NCI-H524 (cell line): Measurements from ENCODE around the gene MYOM3.
A peak's percentile ranks its signal among the peaks of the same experiment; 100 is the strongest.

ENCODE experiments used
- DNase-seq, 2 experiments: peaks; one replicate each; lab custom pipeline; 2025; lab: John Stamatoyannopoulos, UW

Gene MYOM3

DNA sequence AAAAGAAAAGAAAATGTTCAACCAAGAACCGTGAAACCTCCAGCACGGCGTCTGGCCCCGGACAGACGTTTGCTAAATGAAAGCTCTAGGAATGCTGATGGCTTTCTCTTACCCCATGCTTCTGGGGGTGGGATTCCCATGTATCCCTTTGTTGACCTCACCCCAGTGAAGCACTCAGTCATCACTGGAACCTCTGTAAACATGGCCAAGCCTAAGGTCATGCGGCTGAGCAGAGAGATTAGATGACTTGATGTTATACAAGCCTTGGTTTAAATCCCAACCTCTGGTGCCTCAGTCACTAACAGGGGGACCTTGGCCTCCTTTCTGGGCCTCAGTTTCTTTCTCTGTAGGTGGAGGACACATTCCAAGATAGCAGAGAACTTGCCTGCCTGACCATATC lies 2.8 kb upstream of the MYOM3 start:
- no peak for DNase-seq

DNA sequence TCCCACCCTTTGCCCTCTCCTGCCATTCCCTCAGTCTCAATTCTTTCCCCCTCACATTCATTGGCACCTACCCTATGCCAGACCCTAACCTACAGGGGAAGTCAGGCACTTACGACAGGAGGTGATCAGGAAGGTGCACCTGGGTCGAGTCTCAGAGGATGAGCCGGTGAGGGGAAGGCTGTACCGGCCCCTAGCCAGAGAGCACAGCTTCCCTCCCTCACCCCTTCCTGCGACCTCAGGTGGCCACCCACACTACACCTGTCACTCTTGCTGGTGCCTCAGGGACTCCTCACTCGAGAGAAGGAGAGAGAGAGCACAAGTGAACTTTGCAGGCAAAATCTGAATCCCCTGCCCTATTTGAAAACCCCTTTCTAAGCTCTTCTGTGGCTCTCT lies 1.7 kb upstream of the MYOM3 start:
- no peak for DNase-seq

DNA sequence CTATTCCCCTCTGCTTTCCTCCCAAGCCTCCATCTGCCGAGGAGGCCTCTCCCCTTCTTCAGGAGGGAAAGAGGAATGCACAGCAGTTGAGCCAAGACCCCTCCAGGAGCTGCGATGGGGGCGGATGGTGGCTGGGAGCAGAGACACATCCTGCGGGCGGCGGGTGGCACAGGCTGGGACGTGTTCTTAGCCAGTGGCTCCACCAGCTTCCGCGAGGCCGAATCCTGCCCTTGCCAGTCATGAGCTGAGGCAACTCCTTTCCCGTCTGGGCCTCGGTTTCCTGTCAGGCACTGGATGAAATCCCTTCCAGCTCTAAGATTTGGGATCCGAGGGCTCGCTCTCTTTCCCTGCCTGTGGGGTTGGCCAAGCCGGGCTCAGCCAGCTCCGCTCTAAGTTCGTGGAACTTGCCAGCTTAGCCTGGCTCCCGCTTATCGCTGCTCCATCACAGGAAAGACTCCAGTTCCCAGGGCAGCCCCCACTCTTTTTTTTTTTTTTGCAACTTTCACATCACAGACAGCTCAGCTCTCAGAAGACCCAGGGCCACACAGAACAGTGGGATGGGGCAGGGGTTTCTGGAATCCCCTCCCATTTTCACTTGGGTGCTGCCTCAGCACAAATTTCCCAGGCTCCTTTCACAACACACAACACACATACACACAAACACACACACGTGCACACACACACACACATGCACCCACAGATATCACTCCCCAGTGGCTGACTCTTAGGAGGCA lies 506 bp downstream of the MYOM3 start:
- DNase-seq = no peak

- no peak for DNase-seq
Measured at GRCh38 chr1:24110642-24111261, 1.2 kb downstream of the MYOM3 start.

- no peak for DNase-seq
Measured at GRCh38 chr1:24109686-24110475, 2.1 kb downstream of the MYOM3 start.

DNA sequence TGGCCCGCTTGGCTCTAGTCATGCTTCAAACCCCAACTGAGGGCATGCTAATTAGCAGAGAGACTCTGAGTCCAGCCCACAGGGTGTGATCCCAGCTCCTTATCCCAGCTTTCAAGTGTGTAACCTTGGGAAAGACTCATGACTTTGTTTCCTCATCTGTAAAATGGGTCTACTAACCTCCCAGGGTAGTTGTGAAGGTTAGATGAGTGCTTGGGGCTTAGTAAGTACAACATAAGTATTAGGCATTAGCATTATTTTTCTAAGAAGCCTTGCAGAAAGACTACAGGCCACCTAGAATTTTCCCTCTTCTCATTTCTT lies 2.8 kb downstream of the MYOM3 start:
- no peak for DNase-seq

GRCh38 chr1:24108334-24109165 lies 3.4 kb downstream of the MYOM3 start:
- DNase-seq = no peak

GRCh38 chr1:24107462-24108138 lies 4.3 kb downstream of the MYOM3 start:
- DNase-seq = no peak

GRCh38 chr1:24105368-24106160 lies 6.4 kb downstream of the MYOM3 start:
- DNase-seq = no peak

- no peak for DNase-seq
Measured at GRCh38 chr1:24104854-24105253, 7.1 kb downstream of the MYOM3 start.

- no peak for DNase-seq
Measured at GRCh38 chr1:24103879-24104278, 8.1 kb downstream of the MYOM3 start.

DNA sequence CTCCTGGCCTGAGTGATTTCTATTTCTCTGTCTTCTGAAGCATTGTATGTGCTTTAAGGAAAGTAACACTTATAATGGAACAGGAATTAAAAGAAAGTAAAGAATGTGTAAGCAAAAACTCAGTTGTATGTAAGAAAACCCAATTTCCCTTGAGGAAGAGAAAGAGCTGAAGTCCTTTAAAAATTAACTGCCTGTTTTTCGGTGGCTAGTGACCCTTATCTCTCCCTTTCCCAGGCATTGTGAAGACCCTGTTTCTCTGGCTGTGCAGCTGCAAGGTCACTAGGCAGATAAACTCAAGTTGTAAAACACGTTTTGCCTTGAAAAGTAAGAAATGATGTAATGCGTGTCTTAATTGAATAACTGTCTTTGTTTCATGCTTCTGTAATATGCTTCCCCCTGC lies 8.5 kb downstream of the MYOM3 start:
- DNase-seq = no peak

- no peak for DNase-seq
Measured at GRCh38 chr1:24102961-24103360, 9.0 kb downstream of the MYOM3 start.

DNA sequence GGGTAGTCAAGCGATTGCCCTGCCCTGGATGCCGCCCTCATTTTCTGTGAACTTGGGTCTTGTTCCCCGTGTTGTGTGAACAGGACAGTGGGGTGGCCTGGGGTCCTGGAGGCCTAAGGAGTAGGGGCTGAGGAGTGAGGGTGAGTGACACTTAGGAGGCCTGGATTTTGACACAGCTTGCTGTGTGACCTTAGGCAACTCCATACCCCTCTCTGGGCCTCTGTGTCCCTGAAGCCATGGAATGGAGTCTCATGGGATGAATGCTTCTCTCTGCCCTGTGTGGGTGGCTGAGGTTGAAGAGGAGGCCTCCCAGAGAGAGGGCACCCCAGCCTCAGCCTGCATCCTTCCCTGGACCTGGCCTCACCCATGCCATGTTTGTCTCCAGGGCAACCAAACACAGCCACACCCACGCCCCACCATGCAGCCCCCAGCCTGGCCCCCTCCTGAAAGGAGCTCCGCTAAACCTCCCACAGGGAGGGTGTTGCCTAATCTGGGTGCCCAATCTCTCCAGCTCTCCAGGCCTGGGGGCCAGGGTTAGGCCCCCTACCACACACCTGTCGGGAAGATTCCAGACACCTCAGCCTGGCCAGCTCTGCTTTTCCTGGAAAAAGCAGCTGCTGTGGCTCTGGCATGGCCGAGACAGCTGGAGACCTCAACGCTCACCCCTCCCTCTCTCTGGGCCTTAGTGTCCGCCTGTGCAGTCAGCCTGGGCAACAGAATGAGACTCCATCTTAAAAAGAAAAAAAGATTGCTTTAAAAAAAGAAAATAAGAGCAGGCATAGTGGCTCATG lies 9.9 kb downstream of the MYOM3 start:
- DNase-seq = peak in 1 of 2 experiments; percentile 28

DNA sequence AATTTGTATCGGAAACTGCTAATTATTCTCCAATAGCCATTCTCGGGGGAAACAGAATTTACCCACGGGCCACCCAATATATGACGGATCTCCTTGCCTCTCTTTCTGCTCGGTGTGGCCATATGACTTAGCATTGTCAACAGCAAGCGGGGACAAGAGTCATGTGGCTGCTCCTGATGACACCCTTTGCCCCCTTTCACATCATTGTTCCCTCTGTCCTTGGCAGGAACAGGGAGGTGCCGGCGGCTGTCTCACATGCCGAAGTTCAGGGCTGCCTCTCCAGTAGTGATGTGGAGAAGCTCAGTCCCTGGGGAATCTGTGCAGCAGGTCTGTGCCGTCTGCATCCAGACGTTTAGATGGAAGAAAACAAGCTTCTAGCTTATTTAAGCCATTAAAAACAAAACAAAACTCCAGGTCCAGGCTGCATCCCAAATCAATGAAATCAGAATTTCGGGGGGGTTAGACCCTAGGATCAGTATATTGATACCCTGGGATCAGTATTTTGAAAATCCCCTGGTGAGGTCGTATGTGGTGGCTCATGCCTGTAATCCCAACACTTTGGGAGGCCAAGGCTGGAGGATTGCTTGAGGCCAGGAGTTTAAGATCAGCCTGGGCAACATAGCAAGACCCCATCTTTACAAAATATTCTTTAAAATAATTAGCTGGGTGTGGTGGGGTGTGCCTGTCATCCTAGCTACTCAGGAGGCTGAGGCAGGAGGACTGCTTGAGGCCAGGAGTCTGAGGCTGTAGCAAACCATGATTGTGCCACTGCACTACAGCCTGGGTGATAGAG lies 10.8 kb downstream of the MYOM3 start:
- no peak for DNase-seq

DNA sequence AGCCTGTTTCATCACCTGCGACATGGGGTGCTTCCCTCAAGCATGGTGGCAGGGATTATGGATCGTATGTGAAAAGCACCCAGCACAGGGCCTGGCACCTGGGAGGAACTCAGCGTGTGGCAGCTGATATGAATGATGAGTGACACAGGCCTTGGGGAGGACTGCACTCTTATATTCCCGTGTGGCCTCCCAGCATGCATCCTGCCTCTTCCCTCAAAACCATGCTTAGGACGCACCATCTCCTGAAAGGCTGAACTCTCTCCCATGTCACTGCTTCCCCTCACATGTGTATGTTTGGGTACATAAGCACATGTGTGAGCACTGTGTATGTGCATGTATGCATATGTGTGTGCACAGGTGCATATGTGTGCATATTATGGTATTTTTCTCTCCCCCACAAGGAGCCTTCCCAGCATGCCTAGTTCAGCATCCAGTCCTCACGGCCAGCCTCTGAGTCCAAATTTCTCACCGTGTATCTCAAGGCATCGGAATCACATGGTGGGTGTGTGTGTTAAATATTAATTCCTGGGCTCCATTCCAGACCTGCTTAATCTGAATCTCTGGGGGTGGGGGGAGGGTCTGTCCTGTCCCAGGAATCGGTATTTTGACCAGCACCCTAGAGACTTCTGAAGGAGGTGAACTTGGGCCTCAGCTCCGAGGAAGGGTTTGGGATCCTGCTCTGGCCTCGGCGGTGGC lies 12.8 kb downstream of the MYOM3 start:
- DNase-seq = no peak

DNA sequence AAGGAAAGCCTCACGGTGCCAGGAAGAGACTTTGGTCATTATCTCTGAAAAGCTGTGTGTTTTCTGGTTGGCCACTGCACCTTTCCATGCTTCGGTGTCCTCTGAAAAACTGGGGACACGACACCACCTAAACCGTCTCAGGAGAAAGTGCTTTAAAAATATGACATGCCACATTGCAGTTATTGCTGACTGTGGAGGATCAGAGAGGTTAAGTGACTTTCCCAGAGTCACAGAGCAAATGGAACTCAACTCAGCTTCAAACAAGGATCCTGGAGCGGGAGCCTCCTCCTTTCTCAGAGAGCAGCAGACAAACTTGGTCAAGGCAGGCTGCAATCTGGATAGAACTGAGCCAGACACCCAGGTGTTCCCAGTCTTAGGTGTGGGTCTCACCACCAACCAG lies 13.8 kb downstream of the MYOM3 start:
- DNase-seq = no peak

- no peak for DNase-seq
Measured at GRCh38 chr1:24097663-24098062, 14.3 kb downstream of the MYOM3 start.

GRCh38 chr1:24096739-24097103 lies 15.2 kb downstream of the MYOM3 start:
- DNase-seq = no peak
